ENCODE measurements around the gene ZSWIM9.

DNA sequence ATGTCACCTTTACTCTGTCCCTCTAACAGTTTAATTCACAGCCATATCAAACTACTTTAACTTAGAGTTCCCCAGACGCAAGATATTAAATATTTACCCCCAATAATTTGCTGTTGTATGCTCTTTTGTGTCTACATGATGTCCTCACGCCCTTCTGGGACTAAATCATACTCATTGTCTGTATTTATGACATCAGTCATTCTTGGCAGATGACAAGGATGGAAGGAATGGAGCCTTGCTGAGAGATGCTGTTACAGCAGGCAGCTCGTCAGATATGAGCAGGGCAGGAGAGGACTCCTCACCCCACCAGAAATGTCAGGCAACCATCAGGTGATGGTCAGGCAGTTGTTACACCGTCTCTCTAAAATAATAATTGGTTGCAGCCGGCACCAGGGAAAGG is 43.5 kb downstream of the ZSWIM9 start:
- TF ChIP-seq EZH2 (IDR thresholded peaks at IDR 0.05; ENCODE audit: low read length, unreplicated experiment) (no peak), EZH2phosphoT487 (IDR thresholded peaks at IDR 0.05; ENCODE audit: borderline replicate concordance, low read length) (no peak), CTCF (conservative IDR thresholded peaks at IDR 0.05; ENCODE audit: low read depth, low read length) (no peak)

Measured in PC-3 (cell line).